HCT116 (cell line): ENCODE results near the gene CDKAL1. TPM values are rescaled to one million over a fixed set of nuclear protein-coding genes. Genes with fewer than 3 reads are reported as not detected.

Experiments used
- ATAC-seq: fragments of 200-7000 bp; cut with Tn5 transposase; 2 replicates; pipeline ENCODE4 v1.9.1; 2020; ENCODE audit warnings: mild to moderate bottlenecking, moderate library complexity
- BruUV-seq: library from RNA; stranded (reverse); fragments of 400-500 nt; replicated peaks from 2 replicates; lab custom pipeline; 2021; lab: Mats Ljungman, UMichigan
- CTCF ChIA-PET: fragments of 300-600 bp; sonication (Branson Sonifier 250); formaldehyde crosslinking; loops from one replicate; lab custom pipeline; 2021; ENCODE audit warnings: antibody characterized with exemption; lab: Charles Lee
- POLR2A ChIA-PET: fragments of 300-600, 350-600 bp; sonication (Branson Sonifier 250); formaldehyde crosslinking; loops from one replicate; lab custom pipeline; 2021; ENCODE audit warnings: antibody characterized with exemption; lab: Charles Lee
- RAD21 ChIA-PET, 2 experiments: fragments of 300-600 bp; sonication (Branson Sonifier 250); formaldehyde crosslinking; loops; one replicate each; lab custom pipeline; 2023; ENCODE audit warnings: low total read pairs in 2 of 2; ENCODE audit not compliant: uncharacterized antibody in 2 of 2, unreplicated experiment in 2 of 2, low non-redundant PET in 1 of 2; lab: Charles Lee
- DNase-seq: peaks from one replicate; pipeline ENCODE4 v3.0.0-alpha.2; 2010; ENCODE audit warnings: low read depth, low spot score
- H2AFZ ChIP-seq: fragments of 200-600 bp; shearing (Covaris generic), sonication (generic); 2 replicates; pipeline ENCODE4 v1.6.1; 2017; ENCODE audit warnings: low read depth, mixed run types, mixed read lengths, antibody characterized with exemption, low read length; ENCODE audit not compliant: poor library complexity, severe bottlenecking
- H3K27ac ChIP-seq: 2 replicates; pipeline ENCODE4 v1.5.1; 2012; ENCODE audit warnings: low read depth, low read length
- H3K27me3 ChIP-seq: fragments of 200-600 bp; sonication (generic); 2 replicates; pipeline ENCODE4 v1.6.1; 2016; ENCODE audit warnings: mixed run types, low read length, mixed read lengths; ENCODE audit not compliant: insufficient read depth
- H3K36me3 ChIP-seq, 2 experiments: fragments of 200-500 bp in 1 of 2; fragments of 200-600 bp in 1 of 2; sonication (Bioruptor generic) in 1 of 2; sonication (generic) in 1 of 2; 2 replicates each; pipeline versions ENCODE4 v1.5.1 to v1.6.1; 2014 to 2016; ENCODE audit warnings: low read length in 2 of 2, inconsistent platforms in 1 of 2, mixed read lengths in 1 of 2, mixed run types in 1 of 2; ENCODE audit not compliant: insufficient read depth in 2 of 2, control insufficient read depth in 1 of 2
- H3K4me1 ChIP-seq, 2 experiments: fragments of 200-600 bp in 1 of 2; sonication (generic) in 1 of 2; 2 replicates each; pipeline versions ENCODE4 v1.5.1 to v1.6.1; 2012 to 2017; ENCODE audit warnings: low read length in 2 of 2, inconsistent platforms in 1 of 2, mild to moderate bottlenecking in 1 of 2, mixed read lengths in 1 of 2, mixed run types in 1 of 2, moderate library complexity in 1 of 2; ENCODE audit not compliant: insufficient read depth in 2 of 2, control insufficient read depth in 1 of 2
- H3K4me2 ChIP-seq: fragments of 200-600 bp; sonication (generic); 2 replicates; pipeline ENCODE4 v1.6.1; 2017; ENCODE audit warnings: mixed run types, low read length, mixed read lengths
- H3K4me3 ChIP-seq, 2 experiments: fragments of 200-600 bp in 1 of 2; sonication (generic) in 1 of 2; replicated peaks in 1 of 2; 2 replicates each; pipeline ENCODE4 v1.5.1; 2011 to 2016; ENCODE audit warnings: low read length in 2 of 2, control low read depth in 1 of 2, low read depth in 1 of 2, mild to moderate bottlenecking in 1 of 2, mixed read lengths in 1 of 2, mixed run types in 1 of 2
- H3K79me2 ChIP-seq: fragments of 200-600 bp; sonication (generic); 2 replicates; pipeline ENCODE4 v1.6.1; 2017; ENCODE audit warnings: mild to moderate bottlenecking, mixed run types, low read length, moderate library complexity, mixed read lengths; ENCODE audit not compliant: insufficient read depth
- H3K9ac ChIP-seq: fragments of 200-600 bp; sonication (generic); 2 replicates; pipeline ENCODE4 v1.6.1; 2016; ENCODE audit warnings: low read length, mixed read lengths
- H3K9me2 ChIP-seq: fragments of 200-600 bp; sonication (generic), shearing (Covaris generic); 2 replicates; pipeline ENCODE4 v1.6.1; 2017; ENCODE audit warnings: mixed run types, mild to moderate bottlenecking, moderate library complexity; ENCODE audit not compliant: insufficient read depth
- H3K9me3 ChIP-seq, 2 experiments: fragments of 200-500 bp in 1 of 2; fragments of 200-600 bp in 1 of 2; sonication (Bioruptor generic) in 1 of 2; sonication (generic) in 1 of 2; 2 replicates each; pipeline ENCODE4 v1.6.1; 2014 to 2017; ENCODE audit warnings: low read length in 2 of 2, mixed read lengths in 2 of 2, inconsistent platforms in 1 of 2, low read depth in 1 of 2, mild to moderate bottlenecking in 1 of 2, mixed run types in 1 of 2, moderate library complexity in 1 of 2; ENCODE audit not compliant: control insufficient read depth in 1 of 2, insufficient read depth in 1 of 2
- H4K20me1 ChIP-seq: fragments of 200-600 bp; sonication (generic), shearing (Covaris generic); 2 replicates; pipeline ENCODE4 v1.6.1; 2017; ENCODE audit warnings: mixed run types, mild to moderate bottlenecking, moderate library complexity; ENCODE audit not compliant: insufficient read depth
- CEBPB ChIP-seq: IDR thresholded peaks from 2 replicates; pipeline ENCODE4 v1.6.1; 2012; ENCODE audit warnings: low read depth
- EGR1 ChIP-seq: IDR thresholded peaks from 2 replicates; pipeline ENCODE4 v1.6.1; 2012; ENCODE audit warnings: low read depth
- FOSL1 ChIP-seq: IDR thresholded peaks from 2 replicates; pipeline ENCODE4 v1.6.1; 2012; ENCODE audit warnings: low read depth
- MAX ChIP-seq: IDR thresholded peaks from 2 replicates; pipeline ENCODE4 v1.6.1; 2012
- POLR2A ChIP-seq: IDR thresholded peaks from 2 replicates; pipeline ENCODE4 v1.7.0; 2011; ENCODE audit warnings: borderline replicate concordance; ENCODE audit not compliant: insufficient read depth, insufficient read length; ENCODE audit errors: extremely low read depth
- RAD21 ChIP-seq: IDR thresholded peaks from 2 replicates; pipeline ENCODE4 v1.6.1; 2012; ENCODE audit warnings: low read depth, mild to moderate bottlenecking
- REST ChIP-seq: IDR thresholded peaks from 2 replicates; pipeline ENCODE4 v1.6.1; 2012; ENCODE audit warnings: low read depth
- SP1 ChIP-seq: IDR thresholded peaks from 2 replicates; pipeline ENCODE4 v1.6.1; 2012; ENCODE audit warnings: low read depth
- TCF7L2 ChIP-seq: IDR thresholded peaks from 2 replicates; pipeline ENCODE4 v1.7.0; 2011; ENCODE audit warnings: borderline replicate concordance, inconsistent platforms; ENCODE audit not compliant: insufficient read depth, insufficient read length; ENCODE audit errors: extremely low read depth
- YY1 ChIP-seq: IDR thresholded peaks from 2 replicates; pipeline ENCODE4 v1.6.1; 2011; ENCODE audit warnings: low read length, low read depth, moderate library complexity, mild to moderate bottlenecking; ENCODE audit not compliant: insufficient replicate concordance; ENCODE audit errors: extremely low read depth
- ZBTB33 ChIP-seq: IDR thresholded peaks from 2 replicates; pipeline ENCODE4 v1.6.1; 2011; ENCODE audit warnings: mild to moderate bottlenecking, low read length, moderate library complexity; ENCODE audit not compliant: insufficient replicate concordance; ENCODE audit errors: extremely low read depth
- ZFX ChIP-seq: fragments of 450-650 bp; IDR thresholded peaks from 2 replicates; pipeline ENCODE4 v1.6.1; 2017
- intact Hi-C: fragments of 100-400 bp; cut with micrococcal nuclease; formaldehyde crosslinking; loops from 2 replicates; pipeline ENCODE4 v1.10.0; 2022
- total RNA-seq: library from RNA; stranded (reverse); gene quantifications from one replicate; pipeline ENCODE4 v1.2.1, GENCODE V29; 2021; ENCODE audit not compliant: unreplicated experiment
- TF ChIP-seq, protein P1 (sequence below), 3 experiments: fragments of 200-600 bp in 1 of 3; sonication (generic) in 1 of 3; IDR thresholded peaks in 2 of 3; conservative IDR thresholded peaks in 1 of 3; 2 replicates each; pipeline ENCODE4 v1.5.1; 2012 to 2017; ENCODE audit warnings: low read depth in 2 of 3, low read length in 2 of 3, antibody characterized with exemption in 1 of 3, borderline replicate concordance in 1 of 3, control low read depth in 1 of 3, mild to moderate bottlenecking in 1 of 3, mixed read lengths in 1 of 3, mixed run types in 1 of 3, moderate library complexity in 1 of 3; ENCODE audit not compliant: insufficient read depth in 1 of 3

CDKAL1 gene
- total RNA-seq, 1 experiment from 2014 or later: 14.9 TPM

DNA sequence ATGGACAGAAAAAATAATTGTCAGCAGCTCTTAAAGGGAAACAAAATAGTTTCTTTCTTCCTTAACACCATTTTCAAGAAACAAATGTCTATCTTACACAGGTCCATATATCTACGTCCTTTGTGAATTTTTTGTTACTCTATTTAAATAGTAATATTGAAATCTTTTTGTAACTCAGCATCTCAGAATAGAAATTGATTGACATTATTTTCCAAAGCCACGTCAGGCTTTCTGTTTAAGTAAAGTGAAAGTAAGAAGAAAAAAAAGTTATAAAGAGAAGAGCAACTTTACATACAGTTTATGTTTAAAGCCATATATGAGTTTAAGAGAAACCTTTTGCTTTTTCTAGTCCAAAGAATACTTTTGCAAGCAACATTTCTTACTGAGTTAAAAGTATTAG lies 656.4 kb downstream of the CDKAL1 start:
- H3K36me3 ChIP-seq: no peaks in the 10 kb centered on the region
- no peaks in the 10 kb centered on the region; a peak in 1 of 4 replicates for H3K9me3 ChIP-seq
- H3K27me3 ChIP-seq: no peaks in the 10 kb centered on the region
- no peak overlapping the region for H3K4me3 ChIP-seq
- H3K79me2 ChIP-seq: no peaks in the 10 kb centered on the region
- ChIA-PET POLR2A (interaction anchor here (0.7 to 0.8 kb wide), 2 partner anchors 8 to 248 kb away, joined by 3 read pairs; no protein-coding TSS in a partner anchor), CTCF (no interaction called here), RAD21 (no interaction called here)
- no peaks in the 10 kb centered on the region for H4K20me1 ChIP-seq
- H3K4me2 ChIP-seq: no peak overlapping the region
- H3K9ac ChIP-seq: no peak overlapping the region
- H3K9me2 ChIP-seq: no peaks in the 10 kb centered on the region
- peaks cover 0 to 4% of the 10 kb centered on the region in 2 experiments; a peak in 2 of 4 replicates for H3K4me1 ChIP-seq
- TF ChIP-seq SP1 (no peak), REST (no peak), RAD21 (no peak), POLR2A (no peak), ZFX (no peak), MAX (no peak), TCF7L2 (no peak), ZBTB33 (no peak), FOSL1 (no peak), EGR1 (no peak), CEBPB (no peak), YY1 (no peak)
- TF ChIP-seq, protein P1, sequence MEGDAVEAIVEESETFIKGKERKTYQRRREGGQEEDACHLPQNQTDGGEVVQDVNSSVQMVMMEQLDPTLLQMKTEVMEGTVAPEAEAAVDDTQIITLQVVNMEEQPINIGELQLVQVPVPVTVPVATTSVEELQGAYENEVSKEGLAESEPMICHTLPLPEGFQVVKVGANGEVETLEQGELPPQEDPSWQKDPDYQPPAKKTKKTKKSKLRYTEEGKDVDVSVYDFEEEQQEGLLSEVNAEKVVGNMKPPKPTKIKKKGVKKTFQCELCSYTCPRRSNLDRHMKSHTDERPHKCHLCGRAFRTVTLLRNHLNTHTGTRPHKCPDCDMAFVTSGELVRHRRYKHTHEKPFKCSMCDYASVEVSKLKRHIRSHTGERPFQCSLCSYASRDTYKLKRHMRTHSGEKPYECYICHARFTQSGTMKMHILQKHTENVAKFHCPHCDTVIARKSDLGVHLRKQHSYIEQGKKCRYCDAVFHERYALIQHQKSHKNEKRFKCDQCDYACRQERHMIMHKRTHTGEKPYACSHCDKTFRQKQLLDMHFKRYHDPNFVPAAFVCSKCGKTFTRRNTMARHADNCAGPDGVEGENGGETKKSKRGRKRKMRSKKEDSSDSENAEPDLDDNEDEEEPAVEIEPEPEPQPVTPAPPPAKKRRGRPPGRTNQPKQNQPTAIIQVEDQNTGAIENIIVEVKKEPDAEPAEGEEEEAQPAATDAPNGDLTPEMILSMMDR (IDR thresholded peaks at IDR 0.05 in 2 of 3, conservative IDR thresholded peaks at IDR 0.05 in 1 of 3; ENCODE audit: borderline replicate concordance in 1 of 3, insufficient read depth in 1 of 3, low read depth in 2 of 3, low read length in 2 of 3): no peak
- TF ChIP-seq, all 23 proteins: peak for 0
- intact Hi-C loops: no loop called here
- Histone ChIP-seq H3K27ac (no peak overlapping the region), H2AFZ (no peak overlapping the region)
- no TSS peak for BruUV-seq
- DNase-seq (no peak), ATAC-seq (no peak)
